ENCODE measurements around the gene ZNF202. TPM values are rescaled to one million over a fixed set of nuclear protein-coding genes. Genes with fewer than 3 reads are reported as not detected.

Gene ZNF202
- total RNA-seq, 1 donor from 2014 or later = 10.5 TPM

DNA sequence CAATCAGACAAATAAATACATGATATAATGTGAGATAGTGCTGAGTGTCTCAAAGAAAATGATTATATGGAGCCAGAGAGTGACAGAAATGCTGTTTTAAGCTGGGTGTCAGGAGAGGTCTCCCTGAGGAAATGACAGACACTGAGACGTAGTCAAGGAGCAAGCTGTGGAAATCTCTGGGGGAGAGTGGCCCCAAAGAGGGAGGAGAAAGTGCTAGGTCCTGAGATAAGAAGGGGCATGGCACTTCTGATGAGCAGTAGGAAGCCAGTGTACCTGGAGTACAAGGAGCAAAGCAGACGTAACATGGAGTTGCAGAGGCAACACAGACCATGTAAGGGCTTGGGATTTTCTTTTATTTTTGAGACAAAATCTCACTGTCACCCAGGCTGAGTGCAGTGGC lies 38.8 kb downstream of the ZNF202 start:
- TF ChIP-seq, protein P1, sequence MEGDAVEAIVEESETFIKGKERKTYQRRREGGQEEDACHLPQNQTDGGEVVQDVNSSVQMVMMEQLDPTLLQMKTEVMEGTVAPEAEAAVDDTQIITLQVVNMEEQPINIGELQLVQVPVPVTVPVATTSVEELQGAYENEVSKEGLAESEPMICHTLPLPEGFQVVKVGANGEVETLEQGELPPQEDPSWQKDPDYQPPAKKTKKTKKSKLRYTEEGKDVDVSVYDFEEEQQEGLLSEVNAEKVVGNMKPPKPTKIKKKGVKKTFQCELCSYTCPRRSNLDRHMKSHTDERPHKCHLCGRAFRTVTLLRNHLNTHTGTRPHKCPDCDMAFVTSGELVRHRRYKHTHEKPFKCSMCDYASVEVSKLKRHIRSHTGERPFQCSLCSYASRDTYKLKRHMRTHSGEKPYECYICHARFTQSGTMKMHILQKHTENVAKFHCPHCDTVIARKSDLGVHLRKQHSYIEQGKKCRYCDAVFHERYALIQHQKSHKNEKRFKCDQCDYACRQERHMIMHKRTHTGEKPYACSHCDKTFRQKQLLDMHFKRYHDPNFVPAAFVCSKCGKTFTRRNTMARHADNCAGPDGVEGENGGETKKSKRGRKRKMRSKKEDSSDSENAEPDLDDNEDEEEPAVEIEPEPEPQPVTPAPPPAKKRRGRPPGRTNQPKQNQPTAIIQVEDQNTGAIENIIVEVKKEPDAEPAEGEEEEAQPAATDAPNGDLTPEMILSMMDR (IDR thresholded peaks at IDR 0.05; ENCODE audit: insufficient read depth, low read length, poor library complexity, severe bottlenecking) = no peak
- no peak for DNase-seq (ENCODE audit: low read depth)
- Histone ChIP-seq H3K4me3 (ENCODE audit: low read depth, low read length) (no peak overlapping the region), H3K27me3 (ENCODE audit: control insufficient read depth, insufficient read depth, low read length) (no peaks in the 10 kb centered on the region), H3K36me3 (ENCODE audit: control insufficient read depth, insufficient read depth, low read length) (no peaks in the 10 kb centered on the region)

DNA sequence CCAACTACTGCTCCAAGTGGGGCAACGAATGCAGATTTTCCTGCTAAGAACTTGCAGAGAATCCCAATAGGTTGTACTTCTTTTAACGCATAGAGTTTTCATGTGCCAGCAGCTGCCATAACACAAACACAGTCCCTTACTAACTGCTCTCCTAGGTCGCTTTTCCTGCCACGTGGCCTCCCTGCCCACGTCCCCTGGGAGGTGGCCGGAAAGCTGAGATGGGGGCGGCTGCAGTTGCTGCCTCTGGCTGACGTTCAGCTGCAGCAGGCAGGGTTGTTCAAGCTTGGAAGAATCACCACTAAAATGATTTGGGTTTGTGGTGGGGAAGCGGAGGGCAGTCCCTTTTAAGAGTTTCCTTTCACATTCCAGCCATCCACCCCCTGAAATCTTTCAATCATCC lies 39.3 kb downstream of the ZNF202 start:
- no peak for DNase-seq (ENCODE audit: low read depth)
- Histone ChIP-seq H3K4me3 (ENCODE audit: low read depth, low read length) (no peak overlapping the region), H3K36me3 (ENCODE audit: control insufficient read depth, insufficient read depth, low read length) (no peaks in the 10 kb centered on the region), H3K27me3 (ENCODE audit: control insufficient read depth, insufficient read depth, low read length) (no peaks in the 10 kb centered on the region)
- TF ChIP-seq, protein P1 (IDR thresholded peaks at IDR 0.05; ENCODE audit: insufficient read depth, low read length, poor library complexity, severe bottlenecking) = no peak

DNA sequence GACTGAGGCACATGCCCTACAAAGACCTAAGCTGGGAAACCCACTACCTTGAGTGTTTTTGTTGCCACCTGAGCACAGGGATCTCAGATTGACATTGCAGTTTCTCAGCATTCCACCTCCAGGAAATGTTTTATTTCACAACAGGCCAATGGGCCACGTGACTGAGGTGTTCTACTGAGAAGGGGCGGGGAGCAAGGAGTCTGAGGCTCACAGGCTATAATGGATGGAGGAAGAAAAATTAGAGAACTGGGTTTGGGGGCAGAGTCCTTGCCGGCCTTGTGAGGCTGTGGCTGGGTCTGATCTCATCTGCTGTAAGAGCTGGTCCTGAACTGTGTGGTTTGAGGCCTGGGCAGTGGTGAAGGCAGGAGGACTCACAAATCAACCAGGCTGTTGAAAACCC lies 40.7 kb downstream of the ZNF202 start:
- H3K4me3 ChIP-seq (ENCODE audit: low read depth, low read length) = no peak overlapping the region
- H3K27me3 ChIP-seq (ENCODE audit: control insufficient read depth, insufficient read depth, low read length) = no peaks in the 10 kb centered on the region
- DNase-seq (ENCODE audit: low read depth) = no peak
- H3K36me3 ChIP-seq (ENCODE audit: control insufficient read depth, insufficient read depth, low read length) = no peaks in the 10 kb centered on the region
- TF ChIP-seq, protein P1 (IDR thresholded peaks at IDR 0.05; ENCODE audit: insufficient read depth, low read length, poor library complexity, severe bottlenecking) = no peak

DNA sequence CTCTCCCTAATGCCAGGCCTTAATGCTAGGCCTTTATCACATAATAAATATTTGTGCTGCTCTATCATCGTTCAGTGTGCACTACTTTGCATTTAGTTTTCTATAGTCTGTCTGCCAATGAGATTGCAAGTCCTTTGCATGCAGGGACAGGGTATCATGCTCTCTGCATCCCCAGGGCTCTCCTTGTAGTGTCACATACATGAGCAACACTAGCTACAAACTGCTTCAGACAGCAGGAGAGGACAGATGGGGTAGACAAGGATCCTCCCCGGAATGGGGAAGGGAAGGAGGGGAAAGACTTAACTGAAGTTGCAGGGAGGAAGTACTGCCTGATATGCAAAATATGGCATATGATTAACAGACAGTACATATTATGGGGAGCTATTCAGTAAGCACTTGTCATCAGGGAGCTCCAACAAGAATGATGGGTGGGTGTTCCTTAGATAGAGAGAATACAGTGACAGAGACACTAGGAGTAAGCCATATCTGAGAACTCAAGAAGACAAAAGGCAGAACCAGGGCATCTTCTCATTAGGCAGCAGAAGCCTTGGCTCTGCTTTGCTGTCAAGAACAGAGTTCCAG lies 42.8 kb downstream of the ZNF202 start:
- no peaks in the 10 kb centered on the region for H3K27me3 ChIP-seq (ENCODE audit: control insufficient read depth, insufficient read depth, low read length)
- no peak for DNase-seq (ENCODE audit: low read depth)
- TF ChIP-seq, protein P1 (IDR thresholded peaks at IDR 0.05; ENCODE audit: insufficient read depth, low read length, poor library complexity, severe bottlenecking) = no peak
- H3K4me3 ChIP-seq (ENCODE audit: low read depth, low read length) = no peak overlapping the region
- H3K36me3 ChIP-seq (ENCODE audit: control insufficient read depth, insufficient read depth, low read length) = no peaks in the 10 kb centered on the region

DNA sequence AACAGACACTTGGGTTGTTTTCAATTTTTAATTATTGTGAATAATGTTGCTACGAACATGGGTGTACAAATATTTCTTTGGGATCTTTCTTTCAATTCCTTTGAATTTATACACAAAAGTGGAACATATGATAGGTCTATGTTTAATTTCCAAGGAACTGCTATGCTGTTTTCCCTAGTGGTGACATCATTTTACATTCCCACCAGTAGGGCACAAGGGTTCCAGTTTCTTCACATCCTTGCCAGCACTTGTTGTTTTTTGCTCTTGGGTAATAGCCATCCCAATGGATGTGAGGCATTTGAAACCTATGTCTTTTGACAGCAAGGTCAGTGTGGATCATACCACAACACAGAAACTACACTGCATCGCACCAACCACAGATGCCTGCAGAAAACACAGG lies 45.3 kb downstream of the ZNF202 start:
- no peaks in the 10 kb centered on the region for H3K27me3 ChIP-seq (ENCODE audit: control insufficient read depth, insufficient read depth, low read length)
- TF ChIP-seq, protein P1 (IDR thresholded peaks at IDR 0.05; ENCODE audit: insufficient read depth, low read length, poor library complexity, severe bottlenecking) = no peak
- no peak for DNase-seq (ENCODE audit: low read depth)
- no peaks in the 10 kb centered on the region for H3K36me3 ChIP-seq (ENCODE audit: control insufficient read depth, insufficient read depth, low read length)
- no peak overlapping the region for H3K4me3 ChIP-seq (ENCODE audit: low read depth, low read length)

DNA sequence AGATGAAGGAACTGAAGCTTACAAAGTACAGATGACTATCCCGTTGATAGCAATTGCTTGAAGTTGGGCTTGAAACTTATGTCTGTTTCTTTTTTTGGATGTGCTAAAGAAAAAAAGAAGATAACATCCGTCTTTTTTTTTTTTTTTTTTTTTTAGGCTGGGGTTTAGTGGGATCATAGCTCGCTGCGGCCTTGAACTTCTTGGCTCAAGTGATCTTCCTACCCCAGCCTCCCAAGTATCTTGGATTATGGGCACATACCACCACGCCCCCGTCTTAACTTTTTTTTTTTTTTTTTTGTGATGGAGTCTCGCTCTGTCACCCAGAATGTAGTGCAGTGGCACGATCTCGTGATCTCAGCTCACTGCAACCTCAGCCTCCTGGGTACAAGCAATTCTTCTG lies 46.2 kb downstream of the ZNF202 start:
- Histone ChIP-seq H3K27me3 (ENCODE audit: control insufficient read depth, insufficient read depth, low read length) (no peaks in the 10 kb centered on the region), H3K4me3 (ENCODE audit: low read depth, low read length) (no peak overlapping the region), H3K36me3 (ENCODE audit: control insufficient read depth, insufficient read depth, low read length) (no peaks in the 10 kb centered on the region)
- TF ChIP-seq, protein P1 (IDR thresholded peaks at IDR 0.05; ENCODE audit: insufficient read depth, low read length, poor library complexity, severe bottlenecking) = no peak
- DNase-seq (ENCODE audit: low read depth) = no peak

Data from kidney epithelial cell (primary cell).